ENCODE measurements around the gene LCP1.

GRCh38 chr13:46116653-46117502, 65.1 kb downstream of the LCP1 start:
- TF ChIP-seq, protein P1, sequence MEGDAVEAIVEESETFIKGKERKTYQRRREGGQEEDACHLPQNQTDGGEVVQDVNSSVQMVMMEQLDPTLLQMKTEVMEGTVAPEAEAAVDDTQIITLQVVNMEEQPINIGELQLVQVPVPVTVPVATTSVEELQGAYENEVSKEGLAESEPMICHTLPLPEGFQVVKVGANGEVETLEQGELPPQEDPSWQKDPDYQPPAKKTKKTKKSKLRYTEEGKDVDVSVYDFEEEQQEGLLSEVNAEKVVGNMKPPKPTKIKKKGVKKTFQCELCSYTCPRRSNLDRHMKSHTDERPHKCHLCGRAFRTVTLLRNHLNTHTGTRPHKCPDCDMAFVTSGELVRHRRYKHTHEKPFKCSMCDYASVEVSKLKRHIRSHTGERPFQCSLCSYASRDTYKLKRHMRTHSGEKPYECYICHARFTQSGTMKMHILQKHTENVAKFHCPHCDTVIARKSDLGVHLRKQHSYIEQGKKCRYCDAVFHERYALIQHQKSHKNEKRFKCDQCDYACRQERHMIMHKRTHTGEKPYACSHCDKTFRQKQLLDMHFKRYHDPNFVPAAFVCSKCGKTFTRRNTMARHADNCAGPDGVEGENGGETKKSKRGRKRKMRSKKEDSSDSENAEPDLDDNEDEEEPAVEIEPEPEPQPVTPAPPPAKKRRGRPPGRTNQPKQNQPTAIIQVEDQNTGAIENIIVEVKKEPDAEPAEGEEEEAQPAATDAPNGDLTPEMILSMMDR (IDR thresholded peaks at IDR 0.05; ENCODE audit: low read length) = no peak
- TF ChIP-seq EZH2 (IDR thresholded peaks at IDR 0.05; ENCODE audit: borderline replicate concordance, low read length) = no peak
